HepG2 (cell line): ENCODE data around the gene MED13. TPM values are rescaled to one million over a fixed set of nuclear protein-coding genes. Genes with fewer than 3 reads are reported as not detected.

Experiments used
- BRF2 ChIP-seq: sonication (generic); formaldehyde crosslinking; IDR thresholded peaks from 2 replicates; pipeline ENCODE4 v1.8.1; 2022; ENCODE audit warnings: mild to moderate bottlenecking, missing genetic modification reagents
- DMTF1 ChIP-seq: sonication (generic); formaldehyde crosslinking; IDR thresholded peaks from 2 replicates; pipeline ENCODE4 v1.4.0; 2020; ENCODE audit warnings: mild to moderate bottlenecking, missing genetic modification reagents
- KLF12 ChIP-seq: sonication (generic); formaldehyde crosslinking; IDR thresholded peaks from 2 replicates; pipeline ENCODE4 v1.4.0; 2020; ENCODE audit warnings: missing genetic modification reagents, borderline replicate concordance
- PAXIP1 ChIP-seq: sonication (generic); formaldehyde crosslinking; conservative IDR thresholded peaks from 2 replicates; pipeline ENCODE4 v1.4.0; 2020; ENCODE audit warnings: mild to moderate bottlenecking, missing genetic modification reagents, moderate library complexity
- ZFAT ChIP-seq: sonication (generic); formaldehyde crosslinking; conservative IDR thresholded peaks from 2 replicates; pipeline ENCODE4 v1.8.1; 2023; ENCODE audit warnings: missing genetic modification reagents, inconsistent platforms
- ZNF460 ChIP-seq: sonication (generic); formaldehyde crosslinking; IDR thresholded peaks from 2 replicates; pipeline ENCODE4 v1.5.1; 2020; ENCODE audit warnings: missing genetic modification reagents, mild to moderate bottlenecking, borderline replicate concordance
- ZNF503 ChIP-seq: sonication (generic); formaldehyde crosslinking; IDR thresholded peaks from 2 replicates; pipeline ENCODE4 v1.4.0; 2020; ENCODE audit warnings: missing genetic modification reagents
- ZNF564 ChIP-seq: sonication (generic); formaldehyde crosslinking; IDR thresholded peaks from 2 replicates; pipeline ENCODE4 v1.8.1; 2023; ENCODE audit warnings: mild to moderate bottlenecking, missing genetic modification reagents
- ZNF614 ChIP-seq: IDR thresholded peaks from 2 replicates; pipeline ENCODE4 v1.6.1; 2018; ENCODE audit warnings: missing biosample characterization, missing genetic modification reagents, inconsistent platforms, borderline replicate concordance
- ZSCAN25 ChIP-seq: sonication (generic); formaldehyde crosslinking; IDR thresholded peaks from 2 replicates; pipeline ENCODE4 v1.8.0; 2022; ENCODE audit warnings: mild to moderate bottlenecking, missing genetic modification reagents
- ZSCAN5A ChIP-seq: sonication (generic); formaldehyde crosslinking; IDR thresholded peaks from 2 replicates; pipeline ENCODE4 v1.8.0; 2022; ENCODE audit warnings: mild to moderate bottlenecking, missing genetic modification reagents, borderline replicate concordance
- polyA plus RNA-seq, 8 experiments: library from polyadenylated mRNA; depleted of rRNA in 3 of 8; stranded (reverse) in 7 of 8; unstranded in 1 of 8; fragments of >200 nt; fragmentation: Illumina TruSeq in 4 of 8; extraction: Trizol in 4 of 8; gene quantifications; 2 replicates each; pipeline versions ENCODE4 v1.2.1 to v1.2.3, GENCODE V29; 2011 to 2016; ENCODE audit warnings: low read depth in 4 of 8, missing spikeins in 1 of 8, mixed read lengths in 1 of 8; ENCODE audit not compliant: insufficient read depth in 1 of 8
- total RNA-seq, 5 experiments: library from RNA; depleted of rRNA; stranded (reverse); fragments of >200 nt; fragmentation: Illumina TruSeq; extraction: Trizol; gene quantifications; 2 replicates each; pipeline ENCODE4 v1.2.3, GENCODE V29; 2016; ENCODE audit warnings: low read depth in 1 of 5

The MED13 gene
- total and polyA plus RNA-seq, 2 of the 13 experiments (the other 11 are each of a cell fraction or from before 2014, with no cell fraction given), result 27.4 to 69.1 TPM

GRCh38 chr17:62067165-62068145 lies 2.4 kb upstream of the MED13 start (continued):
- TF ChIP-seq DMTF1 (CRISPR knock-in tag) (no peak), ZNF460 (CRISPR knock-in tag) (no peak), ZNF503 (CRISPR knock-in tag) (no peak), ZNF614 (CRISPR knock-in tag) (no peak), ZSCAN5A (CRISPR knock-in tag) (no peak), ZNF564 (CRISPR knock-in tag) (no peak), PAXIP1 (CRISPR knock-in tag) (0 out of 2 replicates have a peak, but pooled peaks have one; percentile 16), ZSCAN25 (CRISPR knock-in tag) (no peak), BRF2 (no peak), ZFAT (CRISPR knock-in tag) (no peak), KLF12 (CRISPR knock-in tag) (no peak)
